GM12878 (cell line): ENCODE measurements around the gene TNS4. TPM values are rescaled to one million over a fixed set of nuclear protein-coding genes. Genes with fewer than 3 reads are reported as not detected.

Source experiments
- ATAC-seq: fragments of 200-7000 bp; cut with Tn5 transposase; 3 replicates; pipeline ENCODE4 v1.9.1; 2020; ENCODE audit warnings: mild to moderate bottlenecking, moderate library complexity
- BruUV-seq: library from RNA; stranded (reverse); fragments of 400-500 nt; replicated peaks from 2 replicates; lab custom pipeline; 2021; lab: Mats Ljungman, UMichigan
- CTCF ChIA-PET: fragments of 300-600 bp; sonication (Branson Sonifier 250); formaldehyde crosslinking; extraction: SDS; loops from one replicate; lab custom pipeline; 2021; ENCODE audit warnings: inconsistent platforms; lab: Yijun Ruan, JAX
- POLR2A ChIA-PET: fragments of 350-600 bp; formaldehyde crosslinking; extraction: SDS; loops from one replicate; lab custom pipeline; 2021; ENCODE audit warnings: inconsistent platforms; lab: Charles Lee
- RAD21 ChIA-PET: fragments of 300-600 bp; sonication (Branson Sonifier 250); formaldehyde crosslinking; loops from one replicate; lab custom pipeline; 2023; ENCODE audit warnings: antibody characterized with exemption; ENCODE audit not compliant: unreplicated experiment; lab: Charles Lee
- SMC1A ChIA-PET: fragments of 300-600 bp; sonication (Branson Sonifier 250); formaldehyde crosslinking; loops from one replicate; lab custom pipeline; 2023; ENCODE audit not compliant: unreplicated experiment, uncharacterized antibody; lab: Charles Lee
- DNase-seq: peaks from one replicate; pipeline ENCODE4 v3.0.0-alpha.2; 2011; ENCODE audit warnings: low read depth, low spot score
- FAIRE-seq: peaks from 3 replicates; lab custom pipeline; 2011; peaks lifted over from hg19 to GRCh38; lab: Jason Lieb, UNC
- H2AFZ ChIP-seq: 2 replicates; pipeline ENCODE4 v1.6.0; 2011; ENCODE audit warnings: low read depth, low read length, control low read depth; ENCODE audit not compliant: control insufficient read depth
- H3K27ac ChIP-seq: 2 replicates; pipeline ENCODE4 v1.5.1; 2011; ENCODE audit warnings: control low read depth; ENCODE audit not compliant: control insufficient read depth, insufficient read depth
- H3K27me3 ChIP-seq, 2 experiments: replicated peaks in 1 of 2; 2 replicates each; pipeline versions ENCODE4 v1.6.0 to v1.6.1; 2011; ENCODE audit warnings: low read length in 1 of 2; ENCODE audit not compliant: control insufficient read depth in 2 of 2, insufficient read depth in 2 of 2
- H3K36me3 ChIP-seq, 2 experiments: 2 replicates each; pipeline ENCODE4 v1.5.1; 2011; ENCODE audit warnings: low read length in 1 of 2; ENCODE audit not compliant: control insufficient read depth in 2 of 2, insufficient read depth in 2 of 2
- H3K4me1 ChIP-seq: 2 replicates; pipeline ENCODE4 v1.6.1; 2011; ENCODE audit warnings: mild to moderate bottlenecking, low read length, moderate library complexity, mixed read lengths; ENCODE audit not compliant: control insufficient read depth, insufficient read depth
- H3K4me2 ChIP-seq: 2 replicates; pipeline ENCODE4 v1.6.0; 2011; ENCODE audit warnings: control low read depth; ENCODE audit not compliant: control insufficient read depth, insufficient read depth
- H3K4me3 ChIP-seq: fragments of 200-600 bp; sonication (generic); 2 replicates; pipeline ENCODE4 v1.5.1; 2016
- H3K79me2 ChIP-seq: 2 replicates; pipeline ENCODE4 v1.6.0; 2011; ENCODE audit warnings: low read length; ENCODE audit not compliant: control insufficient read depth, insufficient read depth
- H3K9ac ChIP-seq: 2 replicates; pipeline ENCODE4 v1.8.0; 2011; ENCODE audit warnings: low read length, control low read depth, mixed read lengths; ENCODE audit not compliant: control insufficient read depth, insufficient read depth
- H3K9me3 ChIP-seq: replicated peaks from 3 replicates; pipeline ENCODE4 v1.5.1; 2011; ENCODE audit warnings: mild to moderate bottlenecking, low read length; ENCODE audit not compliant: control insufficient read depth, insufficient read depth
- H4K20me1 ChIP-seq: 2 replicates; pipeline ENCODE4 v1.6.0; 2011; ENCODE audit not compliant: control insufficient read depth, insufficient read depth
- ATF3 ChIP-seq: IDR thresholded peaks from 2 replicates; pipeline ENCODE4 v1.6.1; 2011; ENCODE audit warnings: low read depth, mild to moderate bottlenecking, low read length, moderate library complexity, borderline replicate concordance; ENCODE audit errors: extremely low read depth
- CHD2 ChIP-seq: IDR thresholded peaks from 2 replicates; pipeline ENCODE4 v1.6.1; 2011; ENCODE audit warnings: low read depth, low read length, improper control_type of control experiment, borderline replicate concordance
- CHD4 ChIP-seq: fragments of 200-600 bp; sonication (generic); IDR thresholded peaks from 2 replicates; pipeline ENCODE4 v1.6.1; 2016; ENCODE audit warnings: mild to moderate bottlenecking
- CREB1 ChIP-seq: IDR thresholded peaks from 2 replicates; pipeline ENCODE4 v1.6.1; 2012; ENCODE audit warnings: low read depth, mild to moderate bottlenecking, inconsistent platforms
- ESRRA ChIP-seq: IDR thresholded peaks from 2 replicates; pipeline ENCODE4 v1.6.1; 2012; ENCODE audit warnings: mild to moderate bottlenecking, low read length, improper control_type of control experiment
- IKZF2 ChIP-seq, 2 experiments: fragments of 450-650 bp; IDR thresholded peaks; 2 replicates each; pipeline ENCODE4 v1.6.1; 2017; ENCODE audit warnings: mild to moderate bottlenecking in 2 of 2, moderate library complexity in 2 of 2
- NBN ChIP-seq: fragments of 450-650 bp; IDR thresholded peaks from 2 replicates; pipeline ENCODE4 v1.6.1; 2016
- NR2C2 ChIP-seq: IDR thresholded peaks from 2 replicates; pipeline ENCODE4 v1.6.1; 2011; ENCODE audit warnings: borderline replicate concordance, low read depth; ENCODE audit not compliant: control insufficient read depth, insufficient read length
- PAX5 ChIP-seq: IDR thresholded peaks from 2 replicates; pipeline ENCODE4 v1.6.1; 2011; ENCODE audit warnings: low read depth, low read length, borderline replicate concordance
- POLR2A ChIP-seq: IDR thresholded peaks from 2 replicates; pipeline ENCODE4 v1.6.1; 2011; ENCODE audit warnings: low read depth, mild to moderate bottlenecking, low read length
- RCOR1 ChIP-seq: conservative IDR thresholded peaks from 2 replicates; pipeline ENCODE4 v1.6.1; 2012; ENCODE audit warnings: low read depth, low read length, improper control_type of control experiment
- YY1 ChIP-seq: IDR thresholded peaks from 2 replicates; pipeline ENCODE4 v1.6.1; 2011; ENCODE audit warnings: low read depth, mild to moderate bottlenecking, low read length
- ZNF217 ChIP-seq: fragments of 450-650 bp; IDR thresholded peaks from 2 replicates; pipeline ENCODE4 v1.6.1; 2017; ENCODE audit warnings: antibody characterized with exemption, mild to moderate bottlenecking
- WGBS: methylation state at CpG from one replicate; pipeline ENCODE4 v1.1.6; 2016; ENCODE audit warnings: low lambda C conversion rate; ENCODE audit not compliant: insufficient replicate concordance, insufficient coverage; ENCODE audit errors: missing lambda C conversion rate; 5-methylcytosine and 5-hydroxymethylcytosine counted together
- in situ Hi-C: fragments of 300-500 bp; cut with MboI; formaldehyde crosslinking; loops from 9 replicates; pipeline ENCODE4 v1.14.3; 2018; ENCODE audit warnings: mixed read lengths
- intact Hi-C: fragments of 100-400 bp; cut with micrococcal nuclease; formaldehyde crosslinking; loops from one replicate; pipeline ENCODE4 v1.14.2; 2022; ENCODE audit not compliant: unreplicated experiment
- polyA plus RNA-seq, 11 experiments: library from polyadenylated mRNA; depleted of rRNA in 4 of 11; unstranded in 6 of 11; stranded (reverse) in 5 of 11; fragments of >200 nt; fragmentation: Nextera tagmentation in 4 of 11; fragmentation: Illumina TruSeq in 1 of 11; extraction: Ambion mirVana in 4 of 11; extraction: Trizol in 1 of 11; gene quantifications; 1 replicate in 1 of 11; 2 replicates in 10 of 11; pipeline versions ENCODE4 v1.2.1 to v1.2.3, GENCODE V29; 2011 to 2016; ENCODE audit warnings: inconsistent platforms in 2 of 11, missing spikeins in 2 of 11, low read depth in 1 of 11
- total RNA-seq, 4 experiments: library from RNA; depleted of rRNA in 3 of 4; stranded (reverse); fragments of >200 nt in 3 of 4; fragmentation: Illumina TruSeq in 1 of 4; extraction: Trizol in 1 of 4; gene quantifications; 2 replicates each; pipeline versions ENCODE4 v1.2.1 to v1.2.3, GENCODE V29; 2013 to 2021
- TF ChIP-seq, protein P1 (sequence below): fragments of 450-650 bp; IDR thresholded peaks from 2 replicates; pipeline ENCODE4 v1.6.1; 2018; ENCODE audit warnings: mild to moderate bottlenecking, low read depth, moderate library complexity; ENCODE audit not compliant: partially characterized antibody

The TNS4 gene
- total and polyA plus RNA-seq, 10 of the 15 experiments (the other 5 are each of a cell fraction or from before 2014, with no cell fraction given): 0.10 to 0.90 (median 0.68) TPM; not detected in 2

DNA sequence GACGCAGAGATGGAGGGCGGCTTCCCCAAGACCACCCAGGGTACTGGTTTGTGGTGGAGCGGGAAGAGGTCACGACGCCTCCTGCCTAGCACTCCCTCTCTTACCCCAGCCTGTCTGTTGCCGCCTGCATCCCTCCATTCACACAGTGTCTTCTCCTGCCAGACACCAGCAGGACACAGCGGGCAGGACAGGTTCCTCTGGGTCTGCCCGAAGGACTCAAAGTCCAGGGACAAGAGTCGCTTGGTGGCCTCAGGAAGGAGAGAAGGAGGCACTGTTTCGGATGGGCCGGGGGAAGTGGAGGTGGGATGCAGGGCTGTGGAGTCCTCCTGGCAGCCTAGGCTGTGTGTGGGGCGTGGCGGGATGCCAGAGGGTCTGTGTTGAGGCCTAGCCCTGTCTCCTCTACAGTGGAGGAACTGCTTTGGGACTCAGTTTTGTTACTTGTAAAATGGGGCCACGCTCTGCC, 19.6 kb upstream of the TNS4 start:
- in situ Hi-C loops (no loop called here), intact Hi-C loops (no loop called here)
- POLR2A ChIA-PET: interaction anchor here (0.5 to 4.8 kb wide), 2 partner anchors 11 to 244 kb away, joined by 3 to 41 read pairs; no protein-coding TSS in a partner anchor
- no peaks in the 10 kb centered on the region; a peak in 1 of 4 replicates for H3K27me3 ChIP-seq
- DNase-seq (no peak), ATAC-seq (no peak), FAIRE-seq (no peak)
- H3K4me3 ChIP-seq: no peak overlapping the region
- no TSS peak for BruUV-seq
- H4K20me1 ChIP-seq: no peaks in the 10 kb centered on the region
- 76% methylated on average over 14 of the region's 14 CpGs for WGBS
- CTCF ChIA-PET: interaction anchor here (5.0 to 5.1 kb wide), 2 partner anchors 11 to 45 kb away, joined by 38 to 58 read pairs; no protein-coding TSS in a partner anchor
- peaks cover 15% of the 10 kb centered on the region for H3K4me1 ChIP-seq
- RAD21 ChIA-PET: interaction anchor here (9.0 kb wide), 1 partner anchor 10 kb away, joined by 102 read pairs; no protein-coding TSS in a partner anchor
- no peaks in the 10 kb centered on the region for H3K79me2 ChIP-seq
- H3K4me2 ChIP-seq: no peak overlapping the region
- SMC1A ChIA-PET: interaction anchor here (5.3 kb wide), 1 partner anchor 9 kb away, joined by 120 read pairs; no protein-coding TSS in a partner anchor
- H2AFZ ChIP-seq: no peak overlapping the region
- no peak overlapping the region for H3K27ac ChIP-seq
- H3K36me3 ChIP-seq: no peaks in the 10 kb centered on the region
- peaks cover 1% of the 10 kb centered on the region; the same call in 2 of the 3 replicates for H3K9me3 ChIP-seq
- no peak overlapping the region for H3K9ac ChIP-seq
- TF ChIP-seq RCOR1 (no peak), PAX5 (no peak), NBN (no peak), POLR2A (no peak), CHD2 (no peak)
- TF ChIP-seq, all 136 proteins: peak for 0

DNA sequence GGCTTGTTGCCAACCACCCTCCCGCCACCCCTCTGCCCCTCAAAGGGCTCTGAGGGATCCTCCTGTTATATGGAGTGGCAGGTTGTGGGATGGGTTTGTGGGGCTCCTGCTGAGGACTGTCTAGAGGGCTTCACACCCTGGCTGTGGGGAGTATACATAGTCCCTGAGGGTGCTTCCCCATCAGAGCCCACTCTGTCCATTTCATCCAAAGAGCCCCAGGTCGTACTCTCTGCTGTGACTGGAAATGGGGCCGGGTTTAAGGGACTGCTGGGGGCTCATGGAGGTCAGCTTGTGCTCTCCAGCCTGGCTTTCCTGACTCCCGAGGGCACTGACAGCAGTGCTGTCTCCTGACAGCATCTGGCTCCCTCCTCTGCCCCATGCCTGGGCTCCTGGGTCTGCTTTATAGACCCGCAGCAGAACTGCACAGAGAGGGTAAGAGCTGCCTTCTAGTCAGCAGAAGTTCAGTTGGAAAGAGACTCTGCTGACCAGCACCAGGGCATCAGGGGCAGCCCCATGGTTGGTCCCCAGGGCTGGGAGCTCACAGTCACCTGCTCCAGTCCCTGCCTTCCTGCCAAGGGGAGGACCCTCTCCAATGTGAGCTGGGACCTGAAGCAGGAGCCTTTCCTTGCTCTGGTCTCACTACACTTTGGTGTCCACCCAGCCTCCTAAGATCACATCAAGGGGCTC, 17.8 kb upstream of the TNS4 start:
- SMC1A ChIA-PET: interaction anchor here (1.3 to 5.3 kb wide), 3 partner anchors 11 to 29 kb away, joined by 3 to 120 read pairs (median 4); no protein-coding TSS in a partner anchor
- H3K9me3 ChIP-seq: no peaks in the 10 kb centered on the region; the same call in 2 of the 3 replicates
- H4K20me1 ChIP-seq: no peaks in the 10 kb centered on the region
- H3K79me2 ChIP-seq: no peaks in the 10 kb centered on the region
- in situ Hi-C loops: no loop called here
- no peaks in the 10 kb centered on the region for H3K36me3 ChIP-seq
- no peak overlapping the region for H3K4me3 ChIP-seq
- POLR2A ChIA-PET: interaction anchor here (0.9 to 4.8 kb wide), 2 partner anchors 9 to 13 kb away, joined by 3 to 41 read pairs; no protein-coding TSS in a partner anchor
- ATAC-seq: no peak
- no peak overlapping the region for H3K9ac ChIP-seq
- no peak for FAIRE-seq
- peaks cover 18% of the 10 kb centered on the region for H3K4me1 ChIP-seq
- RAD21 ChIA-PET: interaction anchor here (0.7 to 9.0 kb wide), 3 partner anchors 12 to 43 kb away, joined by 3 to 102 read pairs (median 3); no protein-coding TSS in a partner anchor
- BruUV-seq: no TSS peak
- H3K27ac ChIP-seq: no peak overlapping the region
- no peak overlapping the region for H3K4me2 ChIP-seq
- no peaks in the 10 kb centered on the region; a peak in 1 of 4 replicates for H3K27me3 ChIP-seq
- DNase-seq: no peak
- CTCF ChIA-PET: interaction anchor here (0.7 to 5.1 kb wide), 4 partner anchors 12 to 120 kb away, joined by 3 to 58 read pairs (median 20); no protein-coding TSS in a partner anchor
- no peak overlapping the region for H2AFZ ChIP-seq
- intact Hi-C loops: no loop called here
- WGBS: 53% methylated on average over 5 of the region's 5 CpGs
- TF ChIP-seq YY1: no peak
- TF ChIP-seq ESRRA: no peak
- TF ChIP-seq CREB1: no peak
- TF ChIP-seq RCOR1: no peak
- TF ChIP-seq CHD4: no peak
- no peak for TF ChIP-seq ZNF217
- no peak for TF ChIP-seq NR2C2
- TF ChIP-seq, protein P1, sequence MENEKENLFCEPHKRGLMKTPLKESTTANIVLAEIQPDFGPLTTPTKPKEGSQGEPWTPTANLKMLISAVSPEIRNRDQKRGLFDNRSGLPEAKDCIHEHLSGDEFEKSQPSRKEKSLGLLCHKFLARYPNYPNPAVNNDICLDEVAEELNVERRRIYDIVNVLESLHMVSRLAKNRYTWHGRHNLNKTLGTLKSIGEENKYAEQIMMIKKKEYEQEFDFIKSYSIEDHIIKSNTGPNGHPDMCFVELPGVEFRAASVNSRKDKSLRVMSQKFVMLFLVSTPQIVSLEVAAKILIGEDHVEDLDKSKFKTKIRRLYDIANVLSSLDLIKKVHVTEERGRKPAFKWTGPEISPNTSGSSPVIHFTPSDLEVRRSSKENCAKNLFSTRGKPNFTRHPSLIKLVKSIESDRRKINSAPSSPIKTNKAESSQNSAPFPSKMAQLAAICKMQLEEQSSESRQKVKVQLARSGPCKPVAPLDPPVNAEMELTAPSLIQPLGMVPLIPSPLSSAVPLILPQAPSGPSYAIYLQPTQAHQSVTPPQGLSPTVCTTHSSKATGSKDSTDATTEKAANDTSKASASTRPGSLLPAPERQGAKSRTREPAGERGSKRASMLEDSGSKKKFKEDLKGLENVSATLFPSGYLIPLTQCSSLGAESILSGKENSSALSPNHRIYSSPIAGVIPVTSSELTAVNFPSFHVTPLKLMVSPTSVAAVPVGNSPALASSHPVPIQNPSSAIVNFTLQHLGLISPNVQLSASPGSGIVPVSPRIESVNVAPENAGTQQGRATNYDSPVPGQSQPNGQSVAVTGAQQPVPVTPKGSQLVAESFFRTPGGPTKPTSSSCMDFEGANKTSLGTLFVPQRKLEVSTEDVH: no peak
- TF ChIP-seq ATF3: no peak
- no peak for TF ChIP-seq IKZF2 (IDR thresholded peaks at IDR 0.05)
